ENCODE measurements around the gene VAV2.

VAV2 gene

GRCh38 chr9:133945314-133945975 lies 46.7 kb downstream of the VAV2 start:
- no peaks in the 10 kb centered on the region for H3K4me1 ChIP-seq (ENCODE audit: control extremely low read depth in 1 of 4, control insufficient read depth in 4 of 4, insufficient read depth in 4 of 4, low read length in 3 of 4)
- DNase-seq, result no peak
- H3K27ac ChIP-seq (ENCODE audit: insufficient read depth in 1 of 2, low read depth in 1 of 2, low read length in 2 of 2, poor library complexity in 1 of 2, severe bottlenecking in 2 of 2), result no peak overlapping the region
- 82% methylated on average over 9 of the region's 13 CpGs for WGBS (ENCODE audit: insufficient coverage)
- POLR2A ChIA-PET, result no interaction called here
- H3K4me3 ChIP-seq (ENCODE audit: control insufficient read depth in 1 of 7, extremely low read depth in 1 of 7, insufficient read depth in 4 of 7, low read depth in 2 of 7, low read length in 6 of 7), result no peak overlapping the region
- H3K36me3 ChIP-seq (ENCODE audit: control insufficient read depth in 4 of 4, insufficient read depth in 4 of 4, low read length in 3 of 4), result no peaks in the 10 kb centered on the region
- no peaks in the 10 kb centered on the region for H3K9me3 ChIP-seq (ENCODE audit: control extremely low read depth in 1 of 5, control insufficient read depth in 4 of 5, insufficient read depth in 2 of 5, low read depth in 1 of 5, low read length in 4 of 5)
- CTCF ChIA-PET, result interaction anchor here (1.0 to 1.4 kb wide), 2 partner anchors 9 to 24 kb away, joined by 3 read pairs; no protein-coding TSS in a partner anchor
- H3K27me3 ChIP-seq (replicated peaks in 2 of 5; ENCODE audit: control insufficient read depth in 4 of 5, insufficient read depth in 5 of 5, low read length in 4 of 5), result no peaks in the 10 kb centered on the region

- Histone ChIP-seq H3K4me3 (ENCODE audit: control insufficient read depth in 1 of 7, extremely low read depth in 1 of 7, insufficient read depth in 4 of 7, low read depth in 2 of 7, low read length in 6 of 7) (no peak overlapping the region), H3K27ac (ENCODE audit: insufficient read depth in 1 of 2, low read depth in 1 of 2, low read length in 2 of 2, poor library complexity in 1 of 2, severe bottlenecking in 2 of 2) (no peak overlapping the region), H3K4me1 (ENCODE audit: control extremely low read depth in 1 of 4, control insufficient read depth in 4 of 4, insufficient read depth in 4 of 4, low read length in 3 of 4) (no peaks in the 10 kb centered on the region), H3K27me3 (replicated peaks in 2 of 5; ENCODE audit: control insufficient read depth in 4 of 5, insufficient read depth in 5 of 5, low read length in 4 of 5) (no peaks in the 10 kb centered on the region), H3K36me3 (ENCODE audit: control insufficient read depth in 4 of 4, insufficient read depth in 4 of 4, low read length in 3 of 4) (no peaks in the 10 kb centered on the region), H3K9me3 (ENCODE audit: control extremely low read depth in 1 of 5, control insufficient read depth in 4 of 5, insufficient read depth in 2 of 5, low read depth in 1 of 5, low read length in 4 of 5) (no peaks in the 10 kb centered on the region)
- DNase-seq, result no peak
- POLR2A ChIA-PET, result no interaction called here
- CTCF ChIA-PET, result no interaction called here
- WGBS (ENCODE audit: insufficient coverage), result 96% methylated on average over 14 of the region's 14 CpGs
Observed at GRCh38 chr9:133944746-133945135, 47.4 kb downstream of the VAV2 start.

GRCh38 chr9:133943781-133944745 lies 48.1 kb downstream of the VAV2 start:
- no peak overlapping the region for H3K4me3 ChIP-seq (ENCODE audit: control insufficient read depth in 1 of 7, extremely low read depth in 1 of 7, insufficient read depth in 4 of 7, low read depth in 2 of 7, low read length in 6 of 7)
- 90% methylated on average over 30 of the region's 30 CpGs for WGBS (ENCODE audit: insufficient coverage)
- no peaks in the 10 kb centered on the region for H3K27me3 ChIP-seq (replicated peaks in 2 of 5; ENCODE audit: control insufficient read depth in 4 of 5, insufficient read depth in 5 of 5, low read length in 4 of 5)
- no peak for DNase-seq
- H3K4me1 ChIP-seq (ENCODE audit: control extremely low read depth in 1 of 4, control insufficient read depth in 4 of 4, insufficient read depth in 4 of 4, low read length in 3 of 4), result no peaks in the 10 kb centered on the region
- no peak overlapping the region for H3K27ac ChIP-seq (ENCODE audit: insufficient read depth in 1 of 2, low read depth in 1 of 2, low read length in 2 of 2, poor library complexity in 1 of 2, severe bottlenecking in 2 of 2)
- H3K36me3 ChIP-seq (ENCODE audit: control insufficient read depth in 4 of 4, insufficient read depth in 4 of 4, low read length in 3 of 4), result no peaks in the 10 kb centered on the region
- CTCF ChIA-PET, result no interaction called here
- H3K9me3 ChIP-seq (ENCODE audit: control extremely low read depth in 1 of 5, control insufficient read depth in 4 of 5, insufficient read depth in 2 of 5, low read depth in 1 of 5, low read length in 4 of 5), result no peaks in the 10 kb centered on the region
- POLR2A ChIA-PET, result no interaction called here

- H3K4me3 ChIP-seq (ENCODE audit: control insufficient read depth in 1 of 7, extremely low read depth in 1 of 7, insufficient read depth in 4 of 7, low read depth in 2 of 7, low read length in 6 of 7), result no peak overlapping the region
- no peaks in the 10 kb centered on the region for H3K36me3 ChIP-seq (ENCODE audit: control insufficient read depth in 4 of 4, insufficient read depth in 4 of 4, low read length in 3 of 4)
- H3K9me3 ChIP-seq (ENCODE audit: control extremely low read depth in 1 of 5, control insufficient read depth in 4 of 5, insufficient read depth in 2 of 5, low read depth in 1 of 5, low read length in 4 of 5), result no peaks in the 10 kb centered on the region
- no peak for DNase-seq
- no peaks in the 10 kb centered on the region for H3K4me1 ChIP-seq (ENCODE audit: control extremely low read depth in 1 of 4, control insufficient read depth in 4 of 4, insufficient read depth in 4 of 4, low read length in 3 of 4)
- no peak overlapping the region for H3K27ac ChIP-seq (ENCODE audit: insufficient read depth in 1 of 2, low read depth in 1 of 2, low read length in 2 of 2, poor library complexity in 1 of 2, severe bottlenecking in 2 of 2)
- POLR2A ChIA-PET, result no interaction called here
- CTCF ChIA-PET, result no interaction called here
- WGBS (ENCODE audit: insufficient coverage), result 94% methylated on average over 17 of the region's 17 CpGs
- no peaks in the 10 kb centered on the region for H3K27me3 ChIP-seq (replicated peaks in 2 of 5; ENCODE audit: control insufficient read depth in 4 of 5, insufficient read depth in 5 of 5, low read length in 4 of 5)
Observed at GRCh38 chr9:133943036-133943780, 48.9 kb downstream of the VAV2 start.

- ChIA-PET POLR2A (no interaction called here), CTCF (no interaction called here)
- no peak for DNase-seq
- no peaks in the 10 kb centered on the region for H3K4me1 ChIP-seq (ENCODE audit: control extremely low read depth in 1 of 4, control insufficient read depth in 4 of 4, insufficient read depth in 4 of 4, low read length in 3 of 4)
- no peaks in the 10 kb centered on the region for H3K27me3 ChIP-seq (replicated peaks in 2 of 5; ENCODE audit: control insufficient read depth in 4 of 5, insufficient read depth in 5 of 5, low read length in 4 of 5)
- H3K27ac ChIP-seq (ENCODE audit: insufficient read depth in 1 of 2, low read depth in 1 of 2, low read length in 2 of 2, poor library complexity in 1 of 2, severe bottlenecking in 2 of 2), result no peak overlapping the region
- H3K9me3 ChIP-seq (ENCODE audit: control extremely low read depth in 1 of 5, control insufficient read depth in 4 of 5, insufficient read depth in 2 of 5, low read depth in 1 of 5, low read length in 4 of 5), result no peaks in the 10 kb centered on the region
- H3K36me3 ChIP-seq (ENCODE audit: control insufficient read depth in 4 of 4, insufficient read depth in 4 of 4, low read length in 3 of 4), result no peaks in the 10 kb centered on the region
- no peak overlapping the region for H3K4me3 ChIP-seq (ENCODE audit: control insufficient read depth in 1 of 7, extremely low read depth in 1 of 7, insufficient read depth in 4 of 7, low read depth in 2 of 7, low read length in 6 of 7)
- 95% methylated on average over 19 of the region's 27 CpGs for WGBS (ENCODE audit: insufficient coverage)
Observed at GRCh38 chr9:133942206-133942975, 49.7 kb downstream of the VAV2 start.

- no peaks in the 10 kb centered on the region for H3K9me3 ChIP-seq (ENCODE audit: control extremely low read depth in 1 of 5, control insufficient read depth in 4 of 5, insufficient read depth in 2 of 5, low read depth in 1 of 5, low read length in 4 of 5)
- WGBS (ENCODE audit: insufficient coverage), result 97% methylated on average over 12 of the region's 12 CpGs
- POLR2A ChIA-PET, result no interaction called here
- H3K4me3 ChIP-seq (ENCODE audit: control insufficient read depth in 1 of 7, extremely low read depth in 1 of 7, insufficient read depth in 4 of 7, low read depth in 2 of 7, low read length in 6 of 7), result no peak overlapping the region
- H3K27ac ChIP-seq (ENCODE audit: insufficient read depth in 1 of 2, low read depth in 1 of 2, low read length in 2 of 2, poor library complexity in 1 of 2, severe bottlenecking in 2 of 2), result no peak overlapping the region
- peaks cover 0 to 3% (median 0%) of the 10 kb centered on the region in 4 experiments for H3K36me3 ChIP-seq (ENCODE audit: control insufficient read depth in 4 of 4, insufficient read depth in 4 of 4, low read length in 3 of 4)
- H3K27me3 ChIP-seq (replicated peaks in 2 of 5; ENCODE audit: control insufficient read depth in 4 of 5, insufficient read depth in 5 of 5, low read length in 4 of 5), result no peaks in the 10 kb centered on the region
- CTCF ChIA-PET, result interaction anchor here (1.0 kb wide), 1 partner anchor 10 kb away, joined by 3 read pairs; no protein-coding TSS in a partner anchor
- DNase-seq, result no peak
- H3K4me1 ChIP-seq (ENCODE audit: control extremely low read depth in 1 of 4, control insufficient read depth in 4 of 4, insufficient read depth in 4 of 4, low read length in 3 of 4), result no peaks in the 10 kb centered on the region
Observed at GRCh38 chr9:133939845-133940244, 52.3 kb downstream of the VAV2 start.

All from common myeloid progenitor, CD34-positive (primary cell).